ENCODE data around the gene TECPR1. TPM values are rescaled to one million over a fixed set of nuclear protein-coding genes. Genes with fewer than 3 reads are reported as not detected.

TECPR1 gene
- 13.9 and 15.6 TPM in 2 replicates for total RNA-seq (2021)
- long read RNA-seq, full-length matches to known transcripts: 22 of 52 reads
- long read RNA-seq, partial matches to known transcripts: 3 of 52 reads
- long read RNA-seq, other reads (novel, unspliced or antisense): 27 of 52 reads

GRCh38 chr7:98251601-98252424, at the start of gene TECPR1:
Gene TECPR1, minus strand, starts transcription at chr7:98252232. Its CDS starts 6,086 bp downstream, at chr7:98246146.
- no peak within 1 kb of the TSS for H3K23ac ChIP-seq (ENCODE audit: insufficient read length, low read depth, low read length)
- peak; percentile 96 for DNase-seq
- no peak within 1 kb of the TSS for H3K18ac ChIP-seq (ENCODE audit: insufficient read length, low read depth, low read length)
- H3K4me2 ChIP-seq (ENCODE audit: insufficient read depth, insufficient read length, low read length): peak within 1 kb of the TSS; percentile 65
- no peaks in the 10 kb centered on the region for H4K20me1 ChIP-seq (ENCODE audit: control insufficient read depth, insufficient read depth, insufficient read length)
- Mint-ChIP-seq H3K4me1 (peaks cover 14 to 19% of the 10 kb centered on the region in 2 experiments), H3K27ac (peak within 1 kb of the TSS in 1 of 3 experiments; percentile 85; a peak in 2 of 7 replicates), H3K9me3 (no peaks in the 10 kb centered on the region), H3K27me3 (ENCODE audit: low read depth) (no peaks in the 10 kb centered on the region), H3K4me3 (peak within 1 kb of the TSS; percentile 96 to 97), H3K36me3 (ENCODE audit: insufficient read depth in 1 of 3, low read depth in 3 of 3) (peaks cover 0 to 2% (median 2%) of the 10 kb centered on the region in 3 experiments; a peak in 3 of 7 replicates)
- H4K5ac ChIP-seq (ENCODE audit: insufficient read length, low read depth, low read length): no peak within 1 kb of the TSS
- H3K79me1 ChIP-seq (ENCODE audit: insufficient read depth, low read depth, low read length, poor library complexity, severe bottlenecking): no peaks in the 10 kb centered on the region
- no peak within 1 kb of the TSS for H2BK120ac ChIP-seq (ENCODE audit: low read depth, low read length, poor library complexity, severe bottlenecking)
- H3K14ac ChIP-seq (ENCODE audit: insufficient read depth, low read length): no peak within 1 kb of the TSS
- no peak within 1 kb of the TSS for H3K4ac ChIP-seq (ENCODE audit: low read depth, low read length)
- no peak for TF ChIP-seq CTCF (conservative IDR thresholded peaks at IDR 0.05)
- H3K79me2 ChIP-seq (ENCODE audit: insufficient read depth, low read length): no peaks in the 10 kb centered on the region
- no peaks in the 10 kb centered on the region for H3K9me3 ChIP-seq (ENCODE audit: control insufficient read depth, low read depth, low read length)
- WGBS (ENCODE audit: extremely low coverage, insufficient read length, low lambda C conversion rate): no CpG with 5 or more reads among the region's 69 CpGs
- H3T11ph ChIP-seq (ENCODE audit: low read length): no peak within 1 kb of the TSS
- H2BK20ac ChIP-seq (ENCODE audit: low read depth, low read length, poor library complexity, severe bottlenecking): no peak within 1 kb of the TSS
- H3K27me3 ChIP-seq (ENCODE audit: insufficient read depth, low read length): no peaks in the 10 kb centered on the region
- no peak within 1 kb of the TSS for H2BK15ac ChIP-seq (ENCODE audit: low read depth, low read length)
- H2BK5ac ChIP-seq (ENCODE audit: insufficient read length, low read length): no peak within 1 kb of the TSS
- no peak within 1 kb of the TSS for H2BK12ac ChIP-seq (ENCODE audit: insufficient read length, low read depth, low read length)
- no peaks in the 10 kb centered on the region for H3K4me1 ChIP-seq (ENCODE audit: insufficient read depth, low read length)
- H3K23me2 ChIP-seq (ENCODE audit: insufficient read length, low read depth, low read length, poor library complexity, severe bottlenecking): peaks cover 6% of the 10 kb centered on the region
- H2AFZ ChIP-seq (ENCODE audit: low read length): no peak within 1 kb of the TSS
- H3K56ac ChIP-seq (ENCODE audit: insufficient read length, low read depth, low read length): no peak within 1 kb of the TSS
- peak within 1 kb of the TSS; percentile 5 for H3K9ac ChIP-seq (ENCODE audit: extremely low read depth, insufficient read length, low read length)
- no peak within 1 kb of the TSS for H3K27ac ChIP-seq (ENCODE audit: insufficient read length, low read depth, low read length)
- no peak within 1 kb of the TSS for H2AK5ac ChIP-seq (ENCODE audit: insufficient read length, low read length)
- no peak within 1 kb of the TSS for H4K8ac ChIP-seq (replicated peaks; ENCODE audit: insufficient read length, low read depth, low read length)
- no peak within 1 kb of the TSS for H4K91ac ChIP-seq (ENCODE audit: insufficient read length, low read depth, low read length)
